Large intestine (tissue), 3 donors: Measurements from ENCODE around the gene LIPI. TPM values are rescaled to one million over a fixed set of nuclear protein-coding genes. Genes with fewer than 3 reads are reported as not detected.
"Not testable (repeated sequence)": the region's sequence is repeated elsewhere in the genome, so short reads cannot be mapped to it uniquely, and the experiment has no call there.

Experiments used
- DNase-seq, 2 donors: peaks; one replicate each; pipeline versions ENCODE4 v3.0.0 to v3.0.0-alpha.2; 2013
- H3K27ac ChIP-seq: one replicate; pipeline ENCODE4 v1.5.1; 2013; ENCODE audit warnings: low read length
- H3K27me3 ChIP-seq: 2 replicates; pipeline ENCODE4 v1.6.1; 2013; ENCODE audit warnings: low read length; ENCODE audit not compliant: control insufficient read depth, insufficient read depth
- H3K36me3 ChIP-seq: 2 replicates; pipeline ENCODE4 v1.6.1; 2013; ENCODE audit warnings: low read length; ENCODE audit not compliant: control insufficient read depth, insufficient read depth
- H3K4me1 ChIP-seq: one replicate; pipeline ENCODE4 v1.6.1; 2013; ENCODE audit warnings: low read length; ENCODE audit not compliant: control insufficient read depth, insufficient read depth
- H3K4me3 ChIP-seq: one replicate; pipeline ENCODE4 v1.5.1; 2013; ENCODE audit warnings: low read length
- H3K9me3 ChIP-seq: one replicate; pipeline ENCODE4 v1.6.1; 2013; ENCODE audit warnings: mild to moderate bottlenecking, low read depth, low read length, moderate library complexity; ENCODE audit not compliant: control insufficient read depth
- WGBS: methylation state at CpG from one replicate; pipeline ENCODE4 v1.1.5; 2013; ENCODE audit warnings: low lambda C conversion rate; ENCODE audit not compliant: insufficient coverage; 5-methylcytosine and 5-hydroxymethylcytosine counted together
- polyA plus RNA-seq: library from polyadenylated mRNA; unstranded; fragments of 120-200 nt; gene quantifications from one replicate; pipeline ENCODE4 v1.2.1, GENCODE V29; 2013

Gene LIPI
- polyA plus RNA-seq, 1 donor, result 0.21 TPM

DNA sequence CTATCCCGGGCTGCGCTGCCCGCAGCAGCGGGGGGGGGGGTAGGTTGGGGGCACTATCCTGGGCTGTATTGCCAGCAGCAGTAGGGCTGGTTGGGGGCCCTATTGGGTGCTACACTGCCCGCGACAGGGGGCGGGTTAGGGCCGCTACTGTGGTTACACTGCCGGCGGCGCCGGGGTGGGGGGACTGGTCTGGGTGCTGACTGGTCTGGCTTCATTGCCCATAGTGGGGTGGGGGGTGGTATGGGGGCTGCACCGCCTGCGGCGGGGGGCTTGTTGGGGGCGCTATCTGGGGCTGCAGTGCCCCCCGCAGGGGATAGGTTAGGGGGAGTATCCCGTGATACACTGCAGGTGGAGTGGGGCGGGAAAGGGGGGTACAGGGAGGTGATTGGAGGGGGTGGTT, 148.1 kb downstream of the LIPI start:
- not testable (repeated sequence) for H3K4me1 ChIP-seq, H3K27ac ChIP-seq, H3K27me3 ChIP-seq, H3K4me3 ChIP-seq, H3K36me3 ChIP-seq, DNase-seq
- no CpG with 5 or more reads among the region's 19 CpGs for WGBS
- peaks cover 32% of the 10 kb centered on the region for H3K9me3 ChIP-seq

- not testable (repeated sequence) for H3K27ac ChIP-seq
- WGBS, result no CpG with 5 or more reads among the region's 10 CpGs
Observed at GRCh38 chr21:14061820-14062219, 148.9 kb downstream of the LIPI start.

DNA sequence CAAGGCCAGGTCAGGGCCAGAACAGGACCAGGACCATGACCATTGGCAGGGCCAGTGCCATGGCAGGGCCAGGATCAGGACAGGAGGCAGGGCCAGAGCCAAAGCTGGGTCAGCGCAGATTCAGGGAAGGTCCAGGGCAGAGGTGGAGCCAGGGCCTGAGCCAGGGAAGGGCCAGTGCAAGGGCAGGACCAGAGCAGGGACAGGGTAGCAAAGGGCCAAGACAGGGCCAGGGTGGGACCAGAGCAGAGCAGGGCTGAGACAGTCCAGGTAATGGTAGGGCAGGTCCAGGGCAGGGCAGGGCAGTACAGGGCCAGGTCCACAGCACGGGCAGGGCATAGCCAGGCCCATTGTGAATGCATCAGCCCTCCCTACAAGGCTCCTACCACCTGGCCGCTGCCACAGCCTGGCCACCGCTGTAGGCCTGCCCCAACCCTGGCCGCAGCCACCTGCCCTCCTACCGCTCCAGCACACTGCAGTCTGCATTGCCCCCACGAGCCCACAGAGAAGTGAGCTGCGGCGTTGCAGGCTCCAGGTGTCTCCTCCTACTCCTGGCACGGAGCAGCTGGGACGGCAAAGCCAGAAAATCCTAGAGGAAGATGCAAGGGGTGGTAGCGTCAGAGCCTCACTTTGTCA, 151.6 kb downstream of the LIPI start:
- H3K27me3 ChIP-seq, H3K4me1 ChIP-seq, H3K36me3 ChIP-seq, DNase-seq, H3K27ac ChIP-seq, H3K4me3 ChIP-seq: not testable (repeated sequence)
- WGBS, result no CpG with 5 or more reads among the region's 12 CpGs
- H3K9me3 ChIP-seq, result peaks cover 49% of the 10 kb centered on the region

More at GRCh38 chr21:14061820-14062219, 148.9 kb downstream of the LIPI start:
- peaks cover 39% of the 10 kb centered on the region for H3K9me3 ChIP-seq
- H3K4me1 ChIP-seq, H3K36me3 ChIP-seq, H3K4me3 ChIP-seq, DNase-seq, H3K27me3 ChIP-seq: not testable (repeated sequence)

Other genes with a start within 250 kb of the LIPI start
- 2.2 TPM for gene RBM11, start 5.2 kb upstream of the LIPI start, polyA plus RNA-seq
- gene HSPA13, start 172.2 kb upstream of the LIPI start, polyA plus RNA-seq, result 26.6 TPM